Stimulated activated CD8-positive, alpha-beta memory T cell treated with anti-CD3 and anti-CD28 coated beads, Interleukin-7, amount 100 ng/mL, for 4 hours (primary cell): ENCODE measurements around the gene RPSA.
"Not testable (repeated sequence)": the region's sequence is repeated elsewhere in the genome, so short reads cannot be mapped to it uniquely, and the experiment has no call there.

Experiments used
- DNase-seq, 2 donors: peaks; one replicate each; pipeline ENCODE4 v3.0.0-alpha.2; 2020; ENCODE audit warnings: low read depth in 2 of 2

The RPSA gene

DNA sequence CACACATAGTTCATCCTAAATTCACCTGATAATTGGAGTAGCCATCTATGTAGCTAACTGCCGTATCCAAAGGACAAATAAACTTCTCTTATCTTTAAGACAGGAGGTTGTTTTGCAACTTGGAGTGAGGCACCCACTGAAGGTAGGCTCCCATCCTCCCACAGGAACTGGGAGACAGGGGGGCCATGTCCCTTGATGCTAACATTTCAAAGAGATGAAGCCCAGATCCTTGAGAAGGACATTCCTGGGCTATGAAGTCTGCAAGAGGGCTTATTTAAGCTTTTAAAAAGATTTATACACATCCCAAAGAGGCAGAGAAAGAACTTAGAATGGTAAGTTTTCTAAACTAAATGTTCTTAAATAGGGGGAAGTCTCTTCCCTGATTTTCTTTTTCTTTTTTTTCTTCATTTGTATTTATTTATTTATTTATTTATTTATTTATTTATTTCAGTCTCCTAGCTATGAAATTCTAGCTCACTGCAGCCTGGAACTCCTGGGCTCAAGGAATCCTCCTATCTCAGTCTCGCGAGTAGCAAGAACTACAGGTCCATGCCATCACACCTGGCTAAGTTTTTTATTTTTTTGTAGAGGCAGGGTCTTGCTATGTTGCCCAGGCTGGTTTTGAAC, 48.2 kb downstream of the RPSA start:
- no peak for DNase-seq

DNA sequence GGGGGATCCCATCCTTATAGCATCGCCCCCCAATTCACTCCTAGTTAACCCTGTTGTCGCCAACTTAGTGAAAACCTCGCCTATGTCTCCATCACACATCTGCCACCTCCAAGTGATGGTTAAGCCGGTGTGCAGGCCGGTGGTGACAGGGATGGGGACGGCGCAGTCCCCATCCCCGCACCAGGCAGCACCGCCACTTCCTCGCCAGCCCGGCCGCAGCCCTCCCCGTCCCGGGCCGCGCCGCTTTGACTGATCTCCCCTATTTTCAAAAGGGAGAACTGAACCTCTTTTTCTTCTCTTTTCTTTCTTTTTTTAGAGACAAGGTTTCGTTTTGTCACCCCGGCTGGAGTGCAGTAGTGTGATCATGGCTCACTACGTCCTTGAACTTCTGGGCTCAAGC, 49.6 kb downstream of the RPSA start:
- DNase-seq: no peak

DNA sequence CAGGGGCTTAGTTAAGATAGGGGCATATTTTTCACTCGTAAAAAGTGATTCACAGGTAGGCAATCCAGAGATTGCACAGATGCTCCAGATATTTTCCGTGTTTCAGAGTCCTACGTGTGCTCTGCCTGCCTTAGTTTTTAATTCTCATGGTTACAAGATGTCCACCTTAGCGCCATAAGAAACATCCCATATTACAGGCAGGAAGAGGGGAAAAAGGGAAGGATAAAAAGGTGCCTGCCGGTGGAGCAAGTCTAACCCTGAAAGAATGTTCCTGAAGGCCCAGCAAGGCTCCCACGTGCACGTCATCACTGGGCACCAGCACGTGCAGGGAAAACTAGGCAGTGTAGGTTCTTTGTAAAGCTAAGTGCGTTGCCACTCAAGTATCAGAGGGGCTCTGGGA, 50.8 kb downstream of the RPSA start:
- DNase-seq: no peak

DNA sequence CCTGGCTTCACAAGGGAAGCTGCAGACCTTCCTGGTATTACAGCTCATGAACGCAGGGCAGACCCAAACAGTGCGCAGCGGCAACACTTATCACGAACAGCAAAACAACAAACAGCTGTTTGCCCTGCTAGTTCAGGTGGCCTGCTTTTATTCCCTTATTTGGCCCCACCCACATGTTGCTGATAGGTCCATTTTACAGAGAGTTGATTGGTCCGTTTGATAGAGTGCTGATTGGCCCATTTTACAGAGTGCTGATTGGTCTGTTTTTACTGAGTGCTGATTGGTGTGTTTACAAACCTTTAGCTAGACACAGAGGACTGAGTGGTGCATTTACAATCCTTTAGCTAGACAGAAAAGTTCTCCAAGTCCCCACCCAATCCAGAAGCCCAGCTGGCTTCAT, 52.1 kb downstream of the RPSA start:
- not testable (repeated sequence) for DNase-seq

DNA sequence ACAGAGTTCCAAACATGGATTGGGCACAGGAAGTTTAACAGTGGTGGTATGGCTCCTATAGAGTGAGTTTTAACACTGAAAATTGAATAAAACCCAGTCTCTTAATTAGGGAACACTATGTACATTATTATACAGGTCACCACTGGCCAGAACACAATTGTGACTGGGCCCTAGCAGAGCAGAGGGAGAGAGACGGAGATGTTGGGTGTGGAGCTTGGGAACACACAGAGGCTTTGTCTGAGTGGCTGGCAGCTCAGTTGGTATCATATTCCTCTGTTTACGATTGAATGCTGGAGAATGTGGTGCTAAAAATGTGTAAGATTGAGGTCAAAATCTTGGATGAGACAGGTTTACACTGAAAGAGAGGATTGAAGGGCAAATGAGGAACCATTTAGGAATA, 54.2 kb downstream of the RPSA start:
- DNase-seq: no peak
